Ishikawa (cell line): Measurements from ENCODE around the gene CEP162.

ENCODE experiments used
- CEBPB ChIP-seq: IDR thresholded peaks from 2 replicates; pipeline ENCODE4 v1.6.1; 2012
- CREB1 ChIP-seq: IDR thresholded peaks from 2 replicates; pipeline ENCODE4 v1.6.1; 2012; ENCODE audit warnings: low read depth
- EGR1 ChIP-seq: IDR thresholded peaks from 2 replicates; pipeline ENCODE4 v1.6.1; 2012
- EP300 ChIP-seq: IDR thresholded peaks from 2 replicates; pipeline ENCODE4 v1.6.1; 2012; ENCODE audit warnings: borderline replicate concordance
- FOXM1 ChIP-seq: IDR thresholded peaks from 2 replicates; pipeline ENCODE4 v1.6.1; 2012; ENCODE audit warnings: low read depth, borderline replicate concordance
- MAX ChIP-seq: IDR thresholded peaks from 2 replicates; pipeline ENCODE4 v1.6.1; 2012
- NFIC ChIP-seq: IDR thresholded peaks from 2 replicates; pipeline ENCODE4 v1.6.1; 2012
- RAD21 ChIP-seq: IDR thresholded peaks from 2 replicates; pipeline ENCODE4 v1.6.1; 2012; ENCODE audit warnings: low read depth
- REST ChIP-seq: IDR thresholded peaks from 2 replicates; pipeline ENCODE4 v1.6.1; 2012; ENCODE audit warnings: low read depth, mild to moderate bottlenecking
- TAF1 ChIP-seq: IDR thresholded peaks from 2 replicates; pipeline ENCODE4 v1.6.1; 2012; ENCODE audit warnings: low read depth, mild to moderate bottlenecking
- TCF12 ChIP-seq: IDR thresholded peaks from 2 replicates; pipeline ENCODE4 v1.6.1; 2012; ENCODE audit warnings: low read depth
- TEAD4 ChIP-seq: IDR thresholded peaks from 2 replicates; pipeline ENCODE4 v1.6.1; 2012
- USF1 ChIP-seq: IDR thresholded peaks from 2 replicates; pipeline ENCODE4 v1.6.1; 2012
- YY1 ChIP-seq: IDR thresholded peaks from 2 replicates; pipeline ENCODE4 v1.6.1; 2012; ENCODE audit warnings: low read depth
- ZBTB7A ChIP-seq: IDR thresholded peaks from 2 replicates; pipeline ENCODE4 v1.6.1; 2012; ENCODE audit warnings: low read depth

The CEP162 gene

GRCh38 chr6:84227434-84228197 lies at the start of gene CEP162:
CEP162 (minus strand) TSS chr6:84227643; CDS start chr6:84226393, 1,250 bp downstream.
- TF ChIP-seq NFIC (no peak), FOXM1 (no peak), USF1 (peak; percentile 100), EGR1 (no peak), CEBPB (peak; percentile 92), TEAD4 (no peak), ZBTB7A (no peak; the same call in 1 of the 2 replicates), CREB1 (no peak), MAX (peak; percentile 94), REST (no peak), TAF1 (peak; percentile 42; the same call in 1 of the 2 replicates), RAD21 (peak; percentile 22; the same call in 1 of the 2 replicates), YY1 (0 out of 2 replicates have a peak, but pooled peaks have one; percentile 22), EP300 (no peak; the same call in 1 of the 2 replicates), TCF12 (no peak)

GRCh38 chr6:84274856-84275255 lies 47.4 kb upstream of the CEP162 start:
- TF ChIP-seq YY1 = no peak
- no peak for TF ChIP-seq FOXM1
- no peak for TF ChIP-seq MAX
- TF ChIP-seq TEAD4 = no peak
- no peak for TF ChIP-seq TAF1
- TF ChIP-seq EGR1 = no peak
- TF ChIP-seq EP300 = no peak
- no peak for TF ChIP-seq CEBPB
- no peak for TF ChIP-seq RAD21
- no peak for TF ChIP-seq CREB1
- TF ChIP-seq TCF12 = no peak
- no peak for TF ChIP-seq ZBTB7A
- no peak for TF ChIP-seq USF1
- no peak for TF ChIP-seq NFIC
- no peak for TF ChIP-seq REST

GRCh38 chr6:84273048-84273809 lies 45.8 kb upstream of the CEP162 start:
- TF ChIP-seq USF1 (no peak), EGR1 (no peak), TEAD4 (no peak), CREB1 (no peak), REST (no peak), MAX (no peak)
